Omental fat pad (tissue), 4 donors: ENCODE results near the gene TIMP1. TPM values are rescaled to one million over a fixed set of nuclear protein-coding genes. Genes with fewer than 3 reads are reported as not detected.

ENCODE experiments used
- ATAC-seq: fragments of 150-250 bp; one replicate; pipeline ENCODE4 v1.9.1; 2016; ENCODE audit warnings: mild to moderate bottlenecking, moderate library complexity; ENCODE audit not compliant: low FRiP score
- DNase-seq: peaks from one replicate; pipeline ENCODE4 v3.0.0-alpha.2; 2019; ENCODE audit warnings: low spot score
- total RNA-seq, 4 donors: library from RNA; depleted of rRNA; stranded (reverse); fragments of >200 nt; gene quantifications; one replicate each; pipeline ENCODE4 v1.1.0, GENCODE V29; 2016
- TF ChIP-seq, protein P1 (sequence below), 3 donors: fragments of 450-650 bp; IDR thresholded peaks; one replicate each; pipeline ENCODE4 v1.5.1; 2016 to 2017; ENCODE audit warnings: antibody characterized with exemption in 3 of 3, mild to moderate bottlenecking in 3 of 3, moderate library complexity in 2 of 3

Gene TIMP1
- total RNA-seq, 4 donors from 2014 or later: 92.8 to 1,509 (median 915) TPM

GRCh38 chrX:47566841-47567240 is 15.4 kb upstream of the TIMP1 start:
- DNase-seq (no peak), ATAC-seq (no peak)
- TF ChIP-seq, protein P1, sequence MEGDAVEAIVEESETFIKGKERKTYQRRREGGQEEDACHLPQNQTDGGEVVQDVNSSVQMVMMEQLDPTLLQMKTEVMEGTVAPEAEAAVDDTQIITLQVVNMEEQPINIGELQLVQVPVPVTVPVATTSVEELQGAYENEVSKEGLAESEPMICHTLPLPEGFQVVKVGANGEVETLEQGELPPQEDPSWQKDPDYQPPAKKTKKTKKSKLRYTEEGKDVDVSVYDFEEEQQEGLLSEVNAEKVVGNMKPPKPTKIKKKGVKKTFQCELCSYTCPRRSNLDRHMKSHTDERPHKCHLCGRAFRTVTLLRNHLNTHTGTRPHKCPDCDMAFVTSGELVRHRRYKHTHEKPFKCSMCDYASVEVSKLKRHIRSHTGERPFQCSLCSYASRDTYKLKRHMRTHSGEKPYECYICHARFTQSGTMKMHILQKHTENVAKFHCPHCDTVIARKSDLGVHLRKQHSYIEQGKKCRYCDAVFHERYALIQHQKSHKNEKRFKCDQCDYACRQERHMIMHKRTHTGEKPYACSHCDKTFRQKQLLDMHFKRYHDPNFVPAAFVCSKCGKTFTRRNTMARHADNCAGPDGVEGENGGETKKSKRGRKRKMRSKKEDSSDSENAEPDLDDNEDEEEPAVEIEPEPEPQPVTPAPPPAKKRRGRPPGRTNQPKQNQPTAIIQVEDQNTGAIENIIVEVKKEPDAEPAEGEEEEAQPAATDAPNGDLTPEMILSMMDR (IDR thresholded peaks at IDR 0.05): no peak

DNA sequence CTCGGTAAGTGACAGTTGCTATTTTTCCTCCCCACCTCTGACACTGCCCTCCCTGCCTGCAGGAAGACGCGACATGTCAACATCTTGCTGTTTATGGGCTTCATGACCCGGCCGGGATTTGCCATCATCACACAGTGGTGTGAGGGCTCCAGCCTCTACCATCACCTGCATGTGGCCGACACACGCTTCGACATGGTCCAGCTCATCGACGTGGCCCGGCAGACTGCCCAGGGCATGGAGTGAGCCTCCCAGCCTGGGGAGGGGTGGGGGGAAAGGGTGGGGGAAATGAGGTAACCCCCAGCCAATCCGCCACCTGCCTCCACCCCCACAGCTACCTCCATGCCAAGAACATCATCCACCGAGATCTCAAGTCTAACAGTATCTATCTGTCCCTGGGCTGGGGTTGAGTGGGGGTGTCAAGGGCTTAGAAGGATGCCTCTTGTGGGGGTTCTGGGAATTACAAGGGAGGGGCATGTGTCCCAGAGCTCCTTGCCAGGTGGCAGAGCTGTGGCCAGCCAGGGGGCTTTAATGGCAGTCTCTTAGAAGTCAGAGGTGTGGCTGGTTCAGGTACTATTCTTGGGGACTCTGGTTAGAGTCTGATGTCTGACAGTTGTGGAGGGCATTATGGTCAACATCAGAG is 13.5 kb upstream of the TIMP1 start:
- TF ChIP-seq, protein P1 (IDR thresholded peaks at IDR 0.05): no peak
- DNase-seq: no peak

GRCh38 chrX:47570794-47571193 is 11.4 kb upstream of the TIMP1 start:
- DNase-seq (no peak), ATAC-seq (no peak)
- TF ChIP-seq, protein P1 (IDR thresholded peaks at IDR 0.05): no peak

More for the DNA sequence above, 13.5 kb upstream of the TIMP1 start:
- ATAC-seq: no peak

GRCh38 chrX:47571215-47571614 is 11.0 kb upstream of the TIMP1 start:
- TF ChIP-seq, protein P1 (IDR thresholded peaks at IDR 0.05): no peak
- no peak for ATAC-seq
- no peak for DNase-seq

- no peak for ATAC-seq
- no peak for DNase-seq
- TF ChIP-seq, protein P1 (IDR thresholded peaks at IDR 0.05): no peak
These were observed 10.3 kb upstream of the TIMP1 start for GRCh38 chrX:47571896-47572295.

DNA sequence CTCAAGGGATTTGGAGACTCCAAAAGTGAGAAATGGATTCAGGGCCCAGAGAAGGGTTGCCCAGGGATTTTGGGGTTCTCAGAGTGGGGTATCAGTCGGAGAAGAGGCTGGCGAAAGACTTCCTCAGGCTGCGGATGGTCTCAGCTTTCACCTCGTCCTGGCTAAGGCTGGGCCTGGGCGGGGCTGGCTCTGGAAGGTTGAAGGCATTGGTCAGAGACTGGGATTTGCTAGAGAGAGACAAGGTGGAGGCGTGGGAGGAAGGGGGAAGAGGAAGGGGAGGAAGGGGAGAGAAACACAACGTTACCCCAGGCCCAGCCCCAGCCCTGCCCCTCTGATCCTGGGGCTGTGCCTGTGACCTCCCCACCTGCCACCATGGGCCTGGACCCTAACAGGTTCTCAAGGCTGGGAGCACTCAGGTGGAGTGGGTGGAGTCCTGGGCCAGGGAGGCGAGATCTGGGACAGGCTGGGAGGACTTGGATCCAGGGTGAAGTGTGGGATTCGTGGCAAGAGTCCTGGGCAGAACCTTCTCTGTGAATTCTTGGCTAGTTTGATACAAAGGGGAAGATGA is 9.4 kb upstream of the TIMP1 start:
- no peak for DNase-seq

More for the DNA sequence above, 9.4 kb upstream of the TIMP1 start:
- peak; percentile 28 for ATAC-seq
- TF ChIP-seq, protein P1 (IDR thresholded peaks at IDR 0.05): no peak
